ENCODE data around the gene CHAT. TPM values are rescaled to one million over a fixed set of nuclear protein-coding genes. Genes with fewer than 3 reads are reported as not detected.
A peak's percentile ranks its signal among the peaks of the same experiment; 100 is the strongest.

Gene CHAT
- total RNA-seq, 1 experiment from 2014 or later: not detected

DNA sequence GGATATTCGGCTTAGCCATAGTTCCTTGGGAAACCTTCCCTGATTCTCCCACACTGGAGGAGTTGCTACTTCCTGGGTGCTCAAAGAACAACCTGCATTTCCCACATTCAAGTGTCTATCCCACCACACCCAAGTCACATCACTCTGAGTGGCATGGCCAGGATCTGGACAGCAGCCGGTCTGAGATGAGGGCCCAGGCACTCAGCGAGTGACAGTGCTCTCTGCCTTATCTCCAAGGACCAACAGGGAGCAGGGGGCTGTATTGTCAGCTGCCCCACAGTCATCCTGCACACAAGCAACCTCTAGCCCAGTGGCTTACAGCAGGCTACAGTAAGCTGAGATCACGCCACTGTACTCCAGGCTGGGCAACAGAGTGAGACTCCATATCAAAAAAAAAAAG lies 19.8 kb upstream of the CHAT start (continued):
- no peak for TF ChIP-seq SIN3A (IDR thresholded peaks at IDR 0.05; ENCODE audit: low read depth)

DNA sequence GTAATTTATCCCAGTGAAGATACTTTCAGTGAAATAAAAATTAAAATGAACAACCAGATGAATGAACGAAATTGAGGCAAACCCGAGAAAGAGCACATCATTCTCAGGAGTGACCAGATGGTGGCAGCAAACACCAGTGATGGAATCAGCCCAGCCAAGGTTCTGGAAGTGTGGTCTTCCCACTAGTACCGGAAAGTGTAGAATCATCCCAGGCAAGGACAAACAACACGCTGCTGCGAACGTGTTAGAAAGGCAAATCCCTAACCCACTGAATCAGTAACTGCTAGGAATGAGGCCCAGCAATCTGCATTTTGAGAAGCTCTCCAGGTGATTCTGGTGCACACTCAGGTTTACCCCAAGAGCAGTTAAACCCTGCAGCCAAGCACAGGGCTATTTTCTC lies 19.2 kb upstream of the CHAT start:
- ChIA-PET POLR2A (no interaction called here), CTCF (interaction anchor here (0.6 to 1.7 kb wide), 3 partner anchors 60 to 681 kb away, joined by 3 to 7 read pairs (median 3); no protein-coding TSS in a partner anchor), RAD21 (ENCODE audit: low non-redundant PET in 1 of 2, low total read pairs in 2 of 2, uncharacterized antibody in 2 of 2, unreplicated experiment in 2 of 2) (no interaction called here)
- Histone ChIP-seq H4K20me1 (ENCODE audit: insufficient read depth) (no peaks in the 10 kb centered on the region), H3K4me3 (replicated peaks in 1 of 2; ENCODE audit: low read depth in 1 of 2, low read length in 2 of 2) (no peak overlapping the region), H3K79me2 (ENCODE audit: insufficient read depth, low read length) (no peaks in the 10 kb centered on the region), H3K9me2 (ENCODE audit: insufficient read depth) (no peaks in the 10 kb centered on the region), H3K27me3 (ENCODE audit: insufficient read depth, low read length) (no peaks in the 10 kb centered on the region), H3K9me3 (ENCODE audit: control insufficient read depth in 1 of 2, insufficient read depth in 1 of 2, low read depth in 1 of 2, low read length in 2 of 2) (no peaks in the 10 kb centered on the region), H2AFZ (ENCODE audit: low read depth, low read length, poor library complexity, severe bottlenecking) (no peak overlapping the region), H3K36me3 (ENCODE audit: control insufficient read depth in 1 of 2, insufficient read depth in 2 of 2, low read length in 2 of 2) (no peaks in the 10 kb centered on the region), H3K4me2 (ENCODE audit: low read length) (no peak overlapping the region), H3K4me1 (ENCODE audit: control insufficient read depth in 1 of 2, insufficient read depth in 2 of 2, low read length in 2 of 2) (no peaks in the 10 kb centered on the region), H3K27ac (ENCODE audit: low read depth, low read length) (no peak overlapping the region), H3K9ac (ENCODE audit: low read length) (no peak overlapping the region)
- ATAC-seq (peak; percentile 70), DNase-seq (ENCODE audit: low read depth, low spot score) (peak; percentile 37)
- no TSS peak for BruUV-seq (replicated peaks)
- intact Hi-C loops (cut with micrococcal nuclease): loop anchor here (1.0 to 5.0 kb wide), 3 partner anchors 323 to 681 kb away; no protein-coding TSS in a partner anchor
- TF ChIP-seq RAD21 (IDR thresholded peaks at IDR 0.05; ENCODE audit: low read depth): peak; percentile 86
- TF ChIP-seq FOSL1 (IDR thresholded peaks at IDR 0.05; ENCODE audit: low read depth): no peak
- peak; percentile 76 to 92 (median 76) for TF ChIP-seq CTCF (IDR thresholded peaks at IDR 0.05 in 2 of 3, conservative IDR thresholded peaks at IDR 0.05 in 1 of 3; ENCODE audit: borderline replicate concordance in 1 of 3, insufficient read depth in 1 of 3, low read depth in 2 of 3, low read length in 2 of 3)

- H3K9me3 ChIP-seq (ENCODE audit: control insufficient read depth in 1 of 2, insufficient read depth in 1 of 2, low read depth in 1 of 2, low read length in 2 of 2): no peaks in the 10 kb centered on the region
- H3K27ac ChIP-seq (ENCODE audit: low read depth, low read length): no peak overlapping the region
- no peak overlapping the region for H2AFZ ChIP-seq (ENCODE audit: low read depth, low read length, poor library complexity, severe bottlenecking)
- H3K4me1 ChIP-seq (ENCODE audit: control insufficient read depth in 1 of 2, insufficient read depth in 2 of 2, low read length in 2 of 2): no peaks in the 10 kb centered on the region
- POLR2A ChIA-PET: no interaction called here
- no peaks in the 10 kb centered on the region for H3K36me3 ChIP-seq (ENCODE audit: control insufficient read depth in 1 of 2, insufficient read depth in 2 of 2, low read length in 2 of 2)
- H3K9ac ChIP-seq (ENCODE audit: low read length): no peak overlapping the region
- H4K20me1 ChIP-seq (ENCODE audit: insufficient read depth): no peaks in the 10 kb centered on the region
- no TSS peak for BruUV-seq (replicated peaks)
- no peak overlapping the region for H3K4me2 ChIP-seq (ENCODE audit: low read length)
- H3K27me3 ChIP-seq (ENCODE audit: insufficient read depth, low read length): no peaks in the 10 kb centered on the region
- H3K79me2 ChIP-seq (ENCODE audit: insufficient read depth, low read length): no peaks in the 10 kb centered on the region
- DNase-seq (ENCODE audit: low read depth, low spot score) (no peak), ATAC-seq (no peak)
- RAD21 ChIA-PET (ENCODE audit: low non-redundant PET in 1 of 2, low total read pairs in 2 of 2, uncharacterized antibody in 2 of 2, unreplicated experiment in 2 of 2): no interaction called here
- CTCF ChIA-PET: interaction anchor here (0.6 to 1.7 kb wide), 3 partner anchors 60 to 680 kb away, joined by 3 to 7 read pairs (median 3); no protein-coding TSS in a partner anchor
- intact Hi-C loops (cut with micrococcal nuclease): no loop called here
- no peaks in the 10 kb centered on the region for H3K9me2 ChIP-seq (ENCODE audit: insufficient read depth)
- no peak for TF ChIP-seq FOSL1 (IDR thresholded peaks at IDR 0.05; ENCODE audit: low read depth)
- no peak for TF ChIP-seq POLR2A (IDR thresholded peaks at IDR 0.05; ENCODE audit: borderline replicate concordance, extremely low read depth, insufficient read depth, insufficient read length)
- TF ChIP-seq SP1 (IDR thresholded peaks at IDR 0.05; ENCODE audit: low read depth): no peak
- TF ChIP-seq EZH2phosphoT487 (IDR thresholded peaks at IDR 0.05; ENCODE audit: borderline replicate concordance): no peak
- no peak for TF ChIP-seq MAX (IDR thresholded peaks at IDR 0.05)
- TF ChIP-seq ZNF274 (IDR thresholded peaks at IDR 0.05; ENCODE audit: low read depth, low read length): no peak
- TF ChIP-seq JUND (IDR thresholded peaks at IDR 0.05): no peak
- TF ChIP-seq SRF (IDR thresholded peaks at IDR 0.05; ENCODE audit: low read depth): no peak
- TF ChIP-seq YY1 (IDR thresholded peaks at IDR 0.05; ENCODE audit: extremely low read depth, insufficient replicate concordance, low read depth, low read length): no peak
- TF ChIP-seq CTCF (IDR thresholded peaks at IDR 0.05 in 2 of 3, conservative IDR thresholded peaks at IDR 0.05 in 1 of 3; ENCODE audit: borderline replicate concordance in 1 of 3, insufficient read depth in 1 of 3, low read depth in 2 of 3, low read length in 2 of 3): no peak
- no peak overlapping the region for H3K4me3 ChIP-seq (replicated peaks in 1 of 2; ENCODE audit: low read depth in 1 of 2, low read length in 2 of 2)
These were observed 18.7 kb upstream of the CHAT start for GRCh38 chr10:49595003-49595712.

All from HCT116 (cell line).